Neuron (in vitro differentiated cells): ENCODE results near the gene TBCC.
"Not testable (repeated sequence)": the region's sequence is repeated elsewhere in the genome, so short reads cannot be mapped to it uniquely, and the experiment has no call there.

Source experiments
- H2AFZ ChIP-seq: one replicate; pipeline ENCODE4 v1.6.1; 2013; ENCODE audit warnings: low read depth, mild to moderate bottlenecking, inconsistent platforms, low read length, moderate library complexity
- H3K27me3 ChIP-seq: one replicate; pipeline ENCODE4 v1.6.1; 2013; ENCODE audit warnings: low read length; ENCODE audit not compliant: insufficient read depth
- H3K36me3 ChIP-seq: one replicate; pipeline ENCODE4 v1.6.1; 2013; ENCODE audit warnings: low read length; ENCODE audit not compliant: insufficient read depth
- H3K4me1 ChIP-seq: one replicate; pipeline ENCODE4 v1.6.1; 2013; ENCODE audit warnings: low read length; ENCODE audit not compliant: insufficient read depth
- H3K4me3 ChIP-seq: 2 replicates; pipeline ENCODE4 v1.5.1; 2013; ENCODE audit warnings: mild to moderate bottlenecking, low read length, moderate library complexity
- H3K9me3 ChIP-seq: one replicate; pipeline ENCODE4 v1.6.1; 2013; ENCODE audit warnings: low read length

Gene TBCC

DNA sequence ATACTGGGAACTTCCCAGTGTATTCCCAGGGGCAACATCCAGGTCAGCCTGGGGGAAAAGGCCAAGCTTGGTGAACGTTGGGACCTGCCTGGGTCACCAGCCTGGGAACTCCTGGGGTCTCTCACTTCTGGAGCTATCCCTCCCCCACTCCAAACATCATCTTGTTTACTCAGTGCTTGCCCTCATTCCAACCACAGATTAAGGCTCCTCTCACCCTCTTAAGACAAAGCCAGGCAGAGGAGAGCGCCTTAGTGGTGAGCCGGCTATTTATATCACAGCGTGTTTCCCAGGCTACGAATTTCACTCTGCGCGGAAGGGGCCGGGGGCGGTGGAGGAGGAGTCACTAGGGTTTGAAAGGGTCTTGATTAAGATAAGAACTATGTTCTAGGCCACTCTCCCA is 35.6 kb downstream of the TBCC start:
- Histone ChIP-seq H3K36me3 (no peaks in the 10 kb centered on the region), H3K4me1 (peaks cover 13% of the 10 kb centered on the region), H2AFZ (peak overlapping the region; percentile 29), H3K27me3 (peaks cover 2% of the 10 kb centered on the region), H3K4me3 (no peak overlapping the region), H3K9me3 (peaks cover 5% of the 10 kb centered on the region)

DNA sequence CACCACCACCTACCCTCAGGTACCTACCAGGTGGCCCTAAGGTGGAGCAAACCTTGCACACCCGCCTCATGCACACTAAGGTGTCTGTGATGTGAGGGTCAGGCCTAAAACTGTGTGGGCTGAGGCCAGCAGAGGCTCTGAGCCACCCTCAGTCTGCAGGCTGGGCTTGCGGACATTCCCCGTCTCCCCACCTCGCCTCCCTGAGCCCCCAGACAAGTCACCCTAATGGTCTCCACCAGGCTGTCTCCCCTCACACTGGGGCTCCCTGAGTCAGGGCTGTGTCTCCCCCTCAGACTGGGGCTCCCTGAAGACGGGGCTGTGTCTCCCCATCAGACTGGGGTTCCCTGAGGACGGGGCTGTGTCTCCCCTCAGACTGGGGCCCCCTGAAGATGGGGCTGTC is 36.0 kb downstream of the TBCC start:
- no peak overlapping the region for H3K4me3 ChIP-seq
- peaks cover 13% of the 10 kb centered on the region for H3K4me1 ChIP-seq
- peaks cover 5% of the 10 kb centered on the region for H3K9me3 ChIP-seq
- peaks cover 2% of the 10 kb centered on the region for H3K27me3 ChIP-seq
- no peaks in the 10 kb centered on the region for H3K36me3 ChIP-seq
- peak overlapping the region; percentile 29 for H2AFZ ChIP-seq

DNA sequence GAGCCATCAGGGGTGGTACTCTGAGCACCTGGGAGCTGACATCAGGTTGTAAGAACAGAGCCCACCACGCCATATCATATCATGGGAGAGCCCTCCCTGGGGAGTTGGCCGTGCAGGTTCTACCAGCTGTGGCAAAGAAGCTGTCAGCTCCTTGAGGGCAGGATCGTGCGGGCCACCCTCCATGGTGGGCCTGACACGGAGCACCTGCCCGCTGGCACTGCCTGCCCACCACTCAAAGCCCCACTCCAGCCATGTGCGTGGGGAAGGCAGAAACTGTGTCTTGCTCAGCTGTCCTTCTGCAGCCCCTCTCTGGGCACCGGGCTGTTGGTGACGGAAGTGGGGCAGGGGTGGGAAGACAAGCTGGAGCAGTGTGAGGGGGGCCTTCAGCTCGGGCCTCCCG is 37.8 kb downstream of the TBCC start:
- Histone ChIP-seq H3K4me1 (peaks cover 13% of the 10 kb centered on the region), H2AFZ (no peak overlapping the region), H3K27me3 (no peaks in the 10 kb centered on the region)

DNA sequence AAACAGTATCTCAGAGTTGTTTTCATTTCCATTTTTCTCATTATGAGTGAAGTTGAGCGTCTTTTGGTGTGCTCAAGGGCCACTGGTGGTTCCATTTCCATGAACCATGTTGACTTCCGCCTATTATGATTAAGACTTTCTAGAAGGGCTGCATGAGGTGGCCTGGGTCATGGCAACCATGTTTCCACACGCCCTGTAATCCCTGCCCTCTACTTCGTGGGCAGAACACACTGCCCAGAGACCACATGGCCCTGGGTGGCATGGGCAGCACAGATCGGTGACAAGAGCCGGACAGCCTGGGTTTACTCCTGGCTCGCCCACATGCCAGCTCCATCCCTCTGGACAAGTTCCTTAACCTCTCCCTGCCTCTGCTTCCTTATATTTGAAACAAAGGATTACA is 38.3 kb downstream of the TBCC start:
- Histone ChIP-seq H3K4me1 (peaks cover 13% of the 10 kb centered on the region), H3K4me3 (no peak overlapping the region)

More for the DNA sequence above, 37.8 kb downstream of the TBCC start:
- Histone ChIP-seq H3K9me3 (peaks cover 5% of the 10 kb centered on the region), H3K36me3 (no peaks in the 10 kb centered on the region), H3K4me3 (no peak overlapping the region)

DNA sequence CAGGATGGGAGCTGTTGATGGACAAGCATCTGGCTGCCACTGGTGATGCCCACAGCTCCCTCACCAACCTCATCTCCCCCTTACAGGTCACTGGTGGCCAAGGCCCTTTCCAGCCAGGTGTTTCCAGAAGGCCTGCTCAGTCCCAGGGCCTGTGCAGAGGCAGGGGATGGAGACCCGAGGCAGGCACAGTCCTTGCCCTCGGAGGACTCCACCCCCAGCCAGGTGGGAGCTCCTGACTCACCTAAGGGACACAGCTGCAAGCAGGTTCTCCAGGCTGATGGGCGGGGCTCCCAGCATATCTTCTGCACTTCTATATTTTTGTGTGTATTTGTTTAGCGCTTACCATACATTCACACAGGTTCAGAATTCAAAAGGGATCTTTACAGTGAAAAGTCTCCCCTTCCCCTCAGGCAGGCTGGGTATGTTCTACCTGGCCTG is 40.9 kb downstream of the TBCC start:
- H3K9me3 ChIP-seq, result no peaks in the 10 kb centered on the region

More for the DNA sequence above, 38.3 kb downstream of the TBCC start:
- H3K36me3 ChIP-seq, result no peaks in the 10 kb centered on the region
- H3K27me3 ChIP-seq, result no peaks in the 10 kb centered on the region
- peaks cover 5% of the 10 kb centered on the region for H3K9me3 ChIP-seq
- H2AFZ ChIP-seq, result no peak overlapping the region

DNA sequence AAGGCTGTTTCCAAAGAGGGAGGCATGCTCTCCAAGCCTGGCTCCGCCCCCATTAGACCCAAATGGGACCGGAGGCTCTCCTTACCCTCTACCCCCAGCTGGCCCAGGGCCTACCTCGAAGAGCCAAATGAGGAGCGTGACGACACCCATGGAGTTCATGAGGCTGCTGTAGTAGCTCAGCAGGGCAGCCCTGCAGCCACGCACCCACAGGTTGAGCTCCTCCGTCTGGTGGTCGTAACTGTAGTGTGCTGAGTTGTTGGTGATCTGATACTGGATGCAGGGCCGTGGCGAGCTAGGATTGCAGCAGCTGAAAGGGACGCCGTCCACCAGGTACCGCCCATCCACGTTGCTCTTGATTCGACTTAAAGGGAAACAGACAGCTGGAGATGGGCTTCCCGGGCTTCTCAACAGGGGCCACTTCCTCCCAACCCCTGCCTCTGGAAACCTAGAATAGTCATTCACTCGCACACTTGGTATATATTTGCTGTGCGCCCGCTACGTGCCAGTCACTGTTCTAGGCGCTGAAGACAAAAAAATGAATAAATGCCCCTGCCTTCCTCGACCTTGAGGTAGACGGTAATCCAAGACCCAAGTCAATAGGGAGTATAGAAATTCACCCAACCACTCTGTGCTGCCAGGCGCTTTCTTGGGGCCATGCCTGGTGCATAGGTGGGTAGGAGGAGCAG is 41.5 kb downstream of the TBCC start:
- Histone ChIP-seq H3K9me3 (no peaks in the 10 kb centered on the region), H3K36me3 (no peaks in the 10 kb centered on the region), H2AFZ (no peak overlapping the region), H3K4me3 (no peak overlapping the region), H3K27me3 (no peaks in the 10 kb centered on the region), H3K4me1 (no peaks in the 10 kb centered on the region)

More for the DNA sequence above, 40.9 kb downstream of the TBCC start:
- Histone ChIP-seq H3K4me1 (peaks cover 2% of the 10 kb centered on the region), H2AFZ (no peak overlapping the region), H3K4me3 (no peak overlapping the region), H3K36me3 (no peaks in the 10 kb centered on the region), H3K27me3 (no peaks in the 10 kb centered on the region)

DNA sequence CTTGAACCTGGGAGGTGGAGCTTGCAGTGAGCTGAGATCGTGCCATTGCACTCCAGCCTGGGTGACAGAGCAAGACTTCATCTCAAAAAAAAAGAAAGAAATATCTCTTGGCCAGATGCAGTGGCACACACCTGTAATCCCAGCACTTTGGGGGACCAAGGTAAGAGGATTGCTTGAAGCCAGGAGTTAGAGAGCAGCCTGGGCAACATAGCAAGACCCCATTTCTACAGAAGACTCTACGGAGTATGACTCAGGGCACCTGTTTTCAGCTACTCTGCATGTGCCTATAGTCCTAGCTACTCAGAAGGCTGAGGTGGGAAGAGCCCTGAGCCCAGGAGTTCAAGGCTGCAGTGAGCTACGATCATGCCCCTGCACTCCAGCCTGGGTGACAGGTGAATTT is 43.1 kb downstream of the TBCC start:
- H3K36me3 ChIP-seq, H2AFZ ChIP-seq, H3K4me3 ChIP-seq, H3K4me1 ChIP-seq, H3K9me3 ChIP-seq, H3K27me3 ChIP-seq: not testable (repeated sequence)

DNA sequence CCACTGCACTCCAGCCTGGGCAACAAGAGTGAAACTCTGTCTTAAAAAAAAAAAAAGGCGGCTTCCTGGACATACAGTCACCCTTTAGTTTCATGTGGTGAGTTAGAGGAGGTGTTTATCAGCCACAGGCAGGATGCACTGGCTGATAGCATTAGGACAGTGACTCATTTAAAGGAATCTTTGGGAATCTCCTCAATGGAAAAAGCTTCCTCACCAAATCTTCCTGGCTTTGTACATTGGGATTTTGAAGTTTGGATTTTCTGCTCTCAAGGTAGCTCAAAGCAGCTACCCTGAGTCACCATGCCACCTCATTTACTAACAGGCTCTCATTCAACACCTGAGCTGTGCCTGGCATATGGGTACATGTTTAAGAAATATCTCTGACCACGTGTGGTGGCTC is 43.7 kb downstream of the TBCC start:
- no peak overlapping the region for H3K4me3 ChIP-seq
- no peaks in the 10 kb centered on the region for H3K36me3 ChIP-seq
- H3K4me1 ChIP-seq, result no peaks in the 10 kb centered on the region
- H2AFZ ChIP-seq, result no peak overlapping the region
- H3K27me3 ChIP-seq, result no peaks in the 10 kb centered on the region
- H3K9me3 ChIP-seq, result no peaks in the 10 kb centered on the region

DNA sequence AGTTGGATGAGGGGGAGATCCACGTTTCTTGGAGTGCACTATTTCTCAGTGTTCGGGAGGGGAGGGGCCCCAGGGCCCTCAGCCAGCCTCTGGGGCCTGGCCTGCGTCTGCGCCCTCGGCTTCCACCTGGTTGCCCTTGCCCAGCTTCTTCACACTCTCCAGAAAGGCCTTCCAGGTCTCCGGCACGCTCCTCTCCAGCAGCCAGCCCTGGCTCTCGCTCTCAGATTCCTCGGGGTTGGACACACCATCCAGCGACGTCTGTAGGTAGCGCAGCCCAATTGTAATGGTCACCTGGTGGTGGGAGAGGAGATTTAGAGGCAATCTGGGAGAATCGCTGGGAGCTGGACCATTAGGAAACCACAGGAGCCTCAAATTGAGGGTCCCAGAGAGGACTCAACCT is 47.7 kb downstream of the TBCC start:
- Histone ChIP-seq H2AFZ (no peak overlapping the region), H3K36me3 (peaks cover 9% of the 10 kb centered on the region), H3K4me1 (no peaks in the 10 kb centered on the region), H3K9me3 (no peaks in the 10 kb centered on the region), H3K27me3 (no peaks in the 10 kb centered on the region), H3K4me3 (no peak overlapping the region)

DNA sequence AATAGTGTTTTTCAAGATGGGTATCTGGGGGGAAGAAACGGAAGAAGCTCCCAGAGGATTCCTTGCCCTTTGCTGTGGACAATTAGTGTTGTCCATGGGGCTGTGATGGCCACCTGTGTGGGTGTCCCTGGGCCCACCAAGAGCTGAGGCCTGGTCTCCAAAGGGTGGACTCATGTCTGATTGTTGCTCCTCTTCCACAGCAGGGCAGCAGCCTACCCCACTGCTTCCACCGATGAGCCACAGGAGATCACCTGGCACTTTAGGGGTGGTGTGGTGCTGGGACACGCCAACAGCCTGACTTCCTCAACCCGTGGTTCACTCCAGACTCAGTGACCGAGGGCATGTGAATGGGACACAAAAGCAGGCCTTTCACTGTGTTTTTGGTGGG is 48.6 kb downstream of the TBCC start:
- Histone ChIP-seq H3K4me3 (no peak overlapping the region), H3K9me3 (no peaks in the 10 kb centered on the region), H3K4me1 (no peaks in the 10 kb centered on the region), H3K27me3 (no peaks in the 10 kb centered on the region), H2AFZ (no peak overlapping the region), H3K36me3 (peaks cover 18% of the 10 kb centered on the region)

DNA sequence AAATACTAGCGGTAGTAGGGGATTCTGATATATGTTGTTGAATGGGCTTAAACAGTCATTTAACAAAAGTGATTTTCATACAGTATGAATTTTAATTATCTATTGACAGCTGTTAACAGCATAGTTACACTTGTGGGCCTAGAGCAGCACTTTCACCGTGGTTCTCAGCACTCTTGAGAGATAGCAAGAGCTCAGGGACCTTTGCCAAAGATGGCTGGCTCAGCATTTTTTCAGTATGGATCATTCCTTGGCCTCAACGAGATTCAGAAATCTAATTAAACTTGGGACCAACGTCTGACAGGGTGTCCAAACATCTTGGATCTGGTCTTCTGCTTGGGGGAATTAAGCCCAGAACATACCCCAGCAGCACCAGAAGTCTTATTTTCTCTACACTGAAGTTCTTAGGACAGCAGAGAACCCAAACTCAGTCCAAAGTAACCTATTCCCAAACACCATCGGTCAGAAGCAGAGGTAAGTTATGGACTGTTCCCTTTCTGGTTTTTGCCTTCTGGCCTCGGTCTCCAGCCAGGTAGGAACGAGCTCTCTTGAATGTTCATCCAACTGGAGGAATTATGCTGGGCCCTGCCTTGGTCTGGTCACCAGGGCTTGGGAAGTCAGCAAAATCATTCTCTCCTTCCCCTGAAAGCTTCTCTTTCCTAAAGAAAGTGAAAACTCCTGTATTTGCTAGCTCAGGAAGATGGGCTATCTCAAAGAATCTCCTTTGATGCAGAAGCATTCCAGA is 49.2 kb downstream of the TBCC start:
- no peaks in the 10 kb centered on the region for H3K4me1 ChIP-seq

DNA sequence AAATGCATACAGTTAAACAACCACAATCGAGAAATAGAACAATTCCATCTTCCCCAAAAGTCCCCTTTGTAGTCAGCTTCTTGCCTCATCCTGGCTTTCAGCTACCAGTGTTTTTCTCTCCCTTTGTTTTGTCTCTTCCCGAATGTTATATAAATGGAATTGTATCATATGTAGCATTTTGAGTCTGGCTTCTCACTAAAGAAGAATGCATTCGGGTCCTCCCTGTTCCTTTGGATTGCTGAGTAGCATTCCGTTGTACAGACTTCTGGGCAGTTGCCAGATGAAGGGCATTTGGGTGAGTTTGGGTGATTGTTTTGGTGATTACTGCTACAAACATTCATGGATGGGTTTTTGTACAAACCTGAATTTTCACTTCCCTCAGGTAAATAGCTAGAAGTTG is 51.3 kb downstream of the TBCC start:
- no peak overlapping the region for H2AFZ ChIP-seq
- H3K36me3 ChIP-seq, result peaks cover 34% of the 10 kb centered on the region
- no peaks in the 10 kb centered on the region for H3K9me3 ChIP-seq
- H3K4me3 ChIP-seq, result no peak overlapping the region
- no peaks in the 10 kb centered on the region for H3K27me3 ChIP-seq
- no peaks in the 10 kb centered on the region for H3K4me1 ChIP-seq

More for the DNA sequence above, 49.2 kb downstream of the TBCC start:
- H2AFZ ChIP-seq, result no peak overlapping the region
- no peaks in the 10 kb centered on the region for H3K27me3 ChIP-seq
- H3K9me3 ChIP-seq, result no peaks in the 10 kb centered on the region
- peaks cover 19% of the 10 kb centered on the region for H3K36me3 ChIP-seq
- H3K4me3 ChIP-seq, result no peak overlapping the region
